ENCODE data around the gene CDH13. TPM values are rescaled to one million over a fixed set of nuclear protein-coding genes. Genes with fewer than 3 reads are reported as not detected.

The CDH13 gene
- total RNA-seq, result 78.2 and 240 TPM in 2 replicates

DNA sequence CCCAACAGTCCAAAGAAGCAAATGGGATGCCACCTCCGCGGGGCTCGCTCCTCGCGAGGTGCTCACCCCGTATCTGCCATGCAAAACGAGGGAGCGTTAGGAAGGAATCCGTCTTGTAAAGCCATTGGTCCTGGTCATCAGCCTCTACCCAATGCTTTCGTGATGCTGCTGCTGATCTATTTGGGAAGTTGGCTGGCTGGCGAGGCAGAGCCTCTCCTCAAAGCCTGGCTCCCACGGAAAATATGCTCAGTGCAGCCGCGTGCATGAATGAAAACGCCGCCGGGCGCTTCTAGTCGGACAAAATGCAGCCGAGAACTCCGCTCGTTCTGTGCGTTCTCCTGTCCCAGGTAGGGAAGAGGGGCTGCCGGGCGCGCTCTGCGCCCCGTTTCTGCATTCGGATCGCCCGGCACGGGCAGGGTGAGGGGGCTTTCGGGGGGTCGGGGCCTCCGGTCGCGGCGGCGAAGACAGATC, at the start of gene CDH13:
CDH13 (plus strand) TSS at position 179 of the 471 bp plus-strand sequence.

DNA sequence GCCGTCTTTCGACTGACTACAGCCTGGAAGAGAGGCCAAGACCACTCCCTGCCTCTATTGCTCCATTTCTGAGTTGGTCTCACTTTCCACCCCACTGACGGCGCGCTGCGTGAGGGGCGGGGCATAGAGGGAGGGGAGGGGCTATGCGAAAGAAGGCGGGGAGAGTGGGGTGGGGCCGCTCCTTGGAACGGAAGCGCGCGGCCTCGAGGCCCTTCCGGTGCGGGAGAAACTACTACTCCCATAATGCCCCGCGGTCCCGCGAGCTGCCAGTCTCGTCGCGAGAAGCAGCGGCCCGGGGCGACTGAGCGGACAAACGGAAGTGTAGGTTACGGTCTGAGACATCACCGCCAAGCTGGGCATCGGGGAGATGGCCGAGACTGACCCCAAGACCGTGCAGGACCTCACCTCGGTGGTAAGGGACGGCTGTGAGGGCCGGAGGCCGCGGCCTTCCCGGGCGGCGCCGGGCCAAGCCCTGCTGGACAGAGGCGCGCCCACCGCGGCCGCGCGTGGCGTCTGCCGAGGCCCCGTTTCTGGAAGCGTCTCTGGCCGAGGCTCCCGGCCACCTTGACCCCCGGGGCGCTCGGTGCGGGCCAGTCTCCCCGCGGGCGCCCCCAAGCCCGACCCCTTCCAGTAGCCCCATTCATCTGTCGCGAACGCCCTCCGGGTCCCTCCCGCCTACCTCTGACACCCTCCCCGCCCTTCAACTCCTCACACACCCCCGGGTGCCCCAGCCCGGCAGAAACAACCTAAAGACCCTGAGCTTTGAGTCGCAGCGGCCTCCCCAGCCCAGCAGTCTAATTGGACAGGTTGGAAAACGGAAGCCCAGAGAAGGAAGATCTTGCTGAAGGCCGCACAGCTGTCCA, 1181.2 kb downstream of the CDH13 start, which contains the start of gene HSBP1:
HSBP1 (plus strand) TSS at position 269 of the 863 bp plus-strand sequence; CDS start at position 368, 99 bp downstream.

All from bladder microvascular endothelial cell (primary cell).